H7 (cell line): ENCODE results near the gene TATDN3. TPM values are rescaled to one million over a fixed set of nuclear protein-coding genes. Genes with fewer than 3 reads are reported as not detected.
"Not testable (repeated sequence)": the region's sequence is repeated elsewhere in the genome, so short reads cannot be mapped to it uniquely, and the experiment has no call there.

ENCODE experiments used
- DNase-seq: peaks from one replicate; pipeline ENCODE4 v3.0.0; 2012
- H3K27me3 ChIP-seq: 2 replicates; pipeline ENCODE4 v1.6.0; 2011; ENCODE audit warnings: mild to moderate bottlenecking, low read length; ENCODE audit not compliant: control insufficient read depth, insufficient read depth
- H3K36me3 ChIP-seq: replicated peaks from 2 replicates; pipeline ENCODE4 v1.5.1; 2011; ENCODE audit warnings: low read length; ENCODE audit not compliant: control insufficient read depth, insufficient read depth
- H3K4me3 ChIP-seq: 2 replicates; pipeline ENCODE4 v1.5.1; 2011; ENCODE audit warnings: low read depth, mild to moderate bottlenecking, control low read depth, low read length, moderate library complexity; ENCODE audit not compliant: insufficient read depth
- total RNA-seq: library from RNA; depleted of rRNA; stranded (reverse); fragments of >200 nt; shearing (Covaris generic); gene quantifications from 2 replicates; pipeline ENCODE4 v1.2.3, GENCODE V29; 2014

TATDN3 gene
- total RNA-seq, 1 experiment from 2014 or later: 22.5 TPM

DNA sequence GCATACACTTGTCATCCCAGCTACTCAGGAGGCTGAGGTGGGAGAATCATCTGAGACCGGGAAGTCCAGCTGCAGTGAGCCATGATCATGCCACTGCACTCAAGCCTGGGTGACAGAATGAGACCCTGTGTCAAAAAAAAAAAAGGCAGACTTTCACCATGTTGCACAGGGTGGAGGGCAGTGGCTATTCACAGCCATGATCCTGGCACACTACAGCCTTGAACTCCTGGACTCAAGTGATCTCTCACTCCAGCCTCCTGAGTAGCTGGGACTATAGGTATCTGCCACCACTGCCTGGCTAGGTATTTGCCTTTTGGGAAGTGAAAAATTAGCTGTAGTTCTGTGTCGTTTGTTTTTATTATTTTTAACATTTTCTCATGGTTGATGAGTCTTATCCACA, 36.7 kb downstream of the TATDN3 start:
- DNase-seq: no peak
- Histone ChIP-seq H3K36me3 (no peaks in the 10 kb centered on the region), H3K4me3 (no peak overlapping the region), H3K27me3 (no peaks in the 10 kb centered on the region; the same call in 1 of the 2 replicates)

DNA sequence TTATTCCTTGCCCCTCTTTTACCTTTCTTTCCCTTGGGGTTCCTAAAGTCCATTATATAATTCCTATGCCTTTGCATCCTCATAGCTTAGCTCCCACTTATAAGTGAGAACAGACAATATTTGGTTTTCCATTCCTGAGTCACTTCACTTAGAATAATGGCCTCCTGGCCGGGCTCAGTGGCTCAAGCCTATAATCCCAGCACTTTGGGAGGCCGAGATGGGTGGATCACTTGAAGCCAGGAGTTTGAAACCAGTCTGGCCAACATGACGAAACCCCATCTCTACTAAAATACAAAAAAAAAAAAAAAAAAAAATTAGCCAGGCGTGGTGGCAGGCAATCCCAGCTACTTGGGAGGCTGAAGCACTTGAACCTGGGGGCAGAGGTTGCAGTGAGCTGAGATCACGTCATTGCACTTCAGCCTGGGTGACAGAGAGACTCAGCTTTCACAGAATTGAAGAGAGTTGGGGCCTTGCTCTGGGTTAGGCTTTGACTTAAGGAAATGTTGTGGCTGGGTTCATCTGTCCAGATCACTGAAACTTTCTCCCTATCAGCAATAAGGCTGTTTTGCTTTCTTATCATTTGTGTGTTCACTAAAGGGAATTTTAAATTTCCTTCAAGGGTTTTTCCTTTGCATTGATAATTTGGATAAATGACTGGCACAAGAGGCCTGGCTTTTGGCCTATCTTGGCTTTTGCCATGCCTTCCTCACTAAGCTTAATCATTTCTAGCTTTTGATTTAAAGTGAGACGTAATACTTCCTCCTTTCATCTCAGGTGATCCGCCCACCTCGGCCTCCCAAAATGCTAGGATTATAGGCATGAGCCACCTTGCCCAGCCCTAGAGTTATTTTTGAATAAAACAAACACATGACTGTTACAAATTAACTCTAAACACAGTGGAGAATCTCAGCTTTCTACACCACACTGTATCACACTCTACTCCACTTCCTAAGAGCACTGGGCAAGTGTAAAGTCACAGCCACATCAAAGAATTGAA, 41.8 kb downstream of the TATDN3 start:
- not testable (repeated sequence) for H3K4me3 ChIP-seq, DNase-seq

DNA sequence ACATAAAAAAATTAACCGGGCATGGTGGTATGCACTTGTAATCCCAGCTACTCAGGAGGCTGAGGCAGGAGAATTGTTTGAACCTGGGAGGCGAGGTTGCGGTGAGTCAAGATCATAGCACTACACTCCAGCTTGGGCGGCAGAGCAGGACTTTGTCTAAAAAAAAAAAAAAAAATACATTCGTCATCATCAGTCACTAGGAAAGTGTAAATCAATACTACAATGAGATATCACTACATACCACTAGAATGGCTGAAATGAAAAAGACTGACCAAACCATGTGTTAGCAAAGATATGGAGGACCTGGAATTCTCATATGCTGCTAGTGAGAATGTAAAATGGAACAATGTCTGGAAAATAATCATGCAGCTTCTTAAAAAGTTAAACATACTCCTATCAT, 46.5 kb downstream of the TATDN3 start:
- Histone ChIP-seq H3K27me3 (no peaks in the 10 kb centered on the region), H3K4me3 (no peak overlapping the region), H3K36me3 (no peaks in the 10 kb centered on the region)
- no peak for DNase-seq

More for the DNA sequence above, 41.8 kb downstream of the TATDN3 start:
- H3K36me3 ChIP-seq, H3K27me3 ChIP-seq: not testable (repeated sequence)

DNA sequence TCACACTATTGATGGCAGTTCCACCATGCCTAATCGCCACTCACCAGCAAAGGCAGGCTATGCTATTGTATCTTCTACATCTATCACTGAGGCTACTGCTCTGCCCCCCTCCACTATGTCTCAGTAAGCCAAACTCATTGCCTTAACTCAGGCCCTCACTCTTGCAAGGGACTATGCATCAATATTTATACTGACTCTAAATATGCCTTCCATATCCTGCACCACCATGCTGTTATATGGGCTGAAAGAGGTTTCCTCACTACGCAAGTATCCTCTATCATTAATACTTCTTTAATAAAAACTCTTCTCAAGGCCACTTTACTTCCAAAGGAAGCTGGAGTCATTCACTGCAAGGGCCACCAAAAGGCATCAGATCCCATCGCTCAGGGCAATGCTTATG, 52.8 kb downstream of the TATDN3 start:
- H3K4me3 ChIP-seq, DNase-seq, H3K27me3 ChIP-seq, H3K36me3 ChIP-seq: not testable (repeated sequence)

GRCh38 chr1:212847549-212847948, 55.9 kb downstream of the TATDN3 start, which contains the start of gene SPATA45:
TSS of gene SPATA45 (minus strand) at chr1:212847649. CDS start at chr1:212836149, 11,500 bp downstream.
- Histone ChIP-seq H3K27me3 (no peaks in the 10 kb centered on the region), H3K4me3 (no peak within 1 kb of the TSS), H3K36me3 (no peaks in the 10 kb centered on the region)
- no peak for DNase-seq

- peak; percentile 68 for DNase-seq
- no peaks in the 10 kb centered on the region; the same call in 1 of the 2 replicates for H3K36me3 ChIP-seq
- no peaks in the 10 kb centered on the region for H3K27me3 ChIP-seq
- H3K4me3 ChIP-seq: no peak overlapping the region
Measured at GRCh38 chr1:212852105-212852688, 60.5 kb downstream of the TATDN3 start.

DNA sequence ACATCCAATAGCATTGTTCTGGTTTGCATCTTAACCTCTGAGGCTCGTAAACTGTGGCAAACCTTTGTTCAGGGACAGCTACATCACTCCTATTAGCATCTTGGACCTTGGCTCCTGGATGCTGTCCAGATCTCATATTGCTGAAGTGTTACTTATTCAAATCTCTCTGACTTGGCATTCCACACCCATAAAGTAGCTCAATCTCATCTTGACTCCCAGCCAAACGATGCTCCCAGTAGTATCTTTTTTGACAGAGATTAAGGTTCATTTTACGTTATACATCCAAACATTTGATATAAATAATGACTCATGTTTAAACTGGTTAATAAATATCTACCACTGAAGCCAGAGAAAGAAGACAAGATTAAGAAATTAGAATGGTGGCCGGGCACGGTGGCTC, 62.0 kb downstream of the TATDN3 start:
- no peak for DNase-seq
- no peak overlapping the region for H3K4me3 ChIP-seq
- H3K27me3 ChIP-seq: no peaks in the 10 kb centered on the region
- H3K36me3 ChIP-seq: no peaks in the 10 kb centered on the region; the same call in 1 of the 2 replicates

DNA sequence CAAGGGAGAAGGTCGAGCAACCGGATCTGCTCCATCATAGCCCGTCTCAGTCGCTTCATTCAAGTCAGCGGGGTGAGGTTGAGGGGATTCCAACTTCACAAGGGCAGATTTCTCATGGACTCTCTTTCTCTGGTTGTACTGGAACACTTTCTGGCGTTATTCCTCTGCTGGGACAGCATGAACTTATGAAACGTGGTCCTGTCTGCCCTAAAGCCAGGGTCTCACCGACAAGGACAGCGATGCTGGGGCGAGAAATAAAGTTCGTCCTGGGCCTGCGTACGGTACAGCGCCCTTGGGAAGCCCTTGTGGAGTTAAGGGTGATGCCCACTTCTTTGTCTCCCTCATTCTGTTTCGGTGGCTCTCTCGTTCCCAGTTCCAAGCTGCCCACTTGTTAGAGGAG, 65.1 kb downstream of the TATDN3 start:
- H3K4me3 ChIP-seq: peak overlapping the region; percentile 9; the same call in 1 of the 2 replicates
- peaks cover 5% of the 10 kb centered on the region for H3K36me3 ChIP-seq
- no peaks in the 10 kb centered on the region for H3K27me3 ChIP-seq
- no peak for DNase-seq

- Histone ChIP-seq H3K36me3 (peaks cover 6% of the 10 kb centered on the region), H3K27me3 (no peaks in the 10 kb centered on the region), H3K4me3 (peak within 1 kb of the TSS; percentile 98)
- DNase-seq: peak; percentile 97
Measured at GRCh38 chr1:212857992-212858460, 66.3 kb downstream of the TATDN3 start, which contains the start of gene FLVCR1. TSS of gene FLVCR1 (plus strand) at chr1:212858275. CDS start at chr1:212858453, 178 bp downstream.

DNA sequence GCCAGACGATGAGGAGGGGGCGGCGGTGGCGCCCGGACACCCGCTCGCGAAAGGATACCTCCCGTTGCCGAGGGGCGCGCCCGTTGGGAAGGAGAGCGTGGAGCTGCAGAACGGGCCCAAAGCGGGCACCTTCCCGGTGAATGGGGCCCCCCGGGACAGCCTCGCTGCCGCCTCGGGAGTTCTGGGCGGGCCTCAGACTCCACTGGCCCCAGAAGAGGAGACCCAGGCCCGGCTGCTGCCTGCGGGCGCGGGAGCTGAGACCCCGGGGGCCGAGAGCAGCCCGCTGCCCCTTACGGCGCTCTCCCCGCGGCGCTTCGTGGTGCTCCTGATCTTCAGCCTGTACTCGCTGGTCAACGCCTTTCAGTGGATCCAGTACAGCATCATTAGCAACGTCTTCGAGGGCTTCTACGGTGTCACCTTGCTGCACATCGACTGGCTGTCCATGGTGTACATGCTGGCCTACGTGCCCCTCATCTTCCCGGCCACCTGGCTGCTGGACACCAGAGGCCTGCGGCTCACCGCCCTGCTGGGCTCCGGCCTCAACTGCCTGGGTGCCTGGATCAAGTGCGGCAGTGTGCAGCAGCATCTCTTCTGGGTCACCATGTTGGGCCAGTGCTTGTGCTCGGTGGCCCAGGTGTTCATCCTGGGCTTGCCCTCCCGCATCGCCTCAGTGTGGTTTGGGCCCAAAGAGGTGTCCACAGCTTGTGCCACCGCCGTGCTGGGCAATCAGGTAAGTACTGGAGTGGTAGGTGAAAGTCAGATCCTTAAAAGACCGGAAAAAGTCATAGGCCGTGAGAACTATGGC, 67.0 kb downstream of the TATDN3 start:
- Histone ChIP-seq H3K36me3 (peaks cover 6% of the 10 kb centered on the region), H3K27me3 (no peaks in the 10 kb centered on the region), H3K4me3 (peak overlapping the region; percentile 98)
- no peak for DNase-seq

DNA sequence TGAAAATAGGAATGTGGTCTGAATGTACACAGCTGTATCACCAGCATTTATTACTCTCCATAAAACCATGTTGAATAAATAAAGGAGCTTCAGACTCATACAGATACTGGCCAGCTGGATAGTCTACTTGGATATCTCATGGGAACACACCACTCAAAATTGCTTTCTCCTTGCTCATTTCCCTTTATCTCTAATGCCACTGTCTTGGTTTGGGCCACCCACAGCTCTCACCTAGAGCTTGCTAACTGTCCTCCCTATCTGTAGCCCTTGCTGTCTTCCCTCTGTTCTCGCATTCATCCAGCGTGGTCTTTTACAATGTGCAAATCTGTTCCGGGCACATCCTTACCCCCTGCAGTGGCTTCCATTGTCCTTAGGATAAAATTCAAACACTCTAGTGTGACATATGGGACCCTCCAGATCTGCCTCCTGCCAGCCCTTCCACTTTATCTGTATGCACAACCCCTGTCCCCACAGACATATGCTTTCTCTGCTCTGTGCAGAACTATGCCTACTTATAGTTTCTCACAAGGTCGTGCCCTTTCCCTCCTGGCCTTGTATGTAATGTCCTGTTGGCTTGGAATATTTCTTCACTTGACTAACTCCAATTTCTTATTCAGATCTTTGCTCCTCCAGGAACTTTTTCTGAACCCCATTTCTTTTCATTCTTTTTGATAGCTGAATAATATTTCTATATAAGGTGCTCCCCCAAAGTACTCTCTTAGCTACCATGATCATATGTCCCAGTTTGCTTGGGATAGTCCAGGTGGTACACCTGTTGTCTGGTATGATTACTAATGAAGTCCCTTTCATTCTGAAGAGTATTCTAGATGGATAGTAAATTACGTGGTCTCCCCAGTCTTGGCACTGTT, 69.3 kb downstream of the TATDN3 start:
- Histone ChIP-seq H3K4me3 (peak overlapping the region; percentile 98), H3K36me3 (peaks cover 12% of the 10 kb centered on the region), H3K27me3 (no peaks in the 10 kb centered on the region)
- DNase-seq: peak; percentile 43

GRCh38 chr1:212862111-212862690, 70.5 kb downstream of the TATDN3 start:
- no peaks in the 10 kb centered on the region for H3K27me3 ChIP-seq
- peaks cover 12% of the 10 kb centered on the region for H3K36me3 ChIP-seq
- H3K4me3 ChIP-seq: peak overlapping the region; percentile 8; the same call in 1 of the 2 replicates
- no peak for DNase-seq

DNA sequence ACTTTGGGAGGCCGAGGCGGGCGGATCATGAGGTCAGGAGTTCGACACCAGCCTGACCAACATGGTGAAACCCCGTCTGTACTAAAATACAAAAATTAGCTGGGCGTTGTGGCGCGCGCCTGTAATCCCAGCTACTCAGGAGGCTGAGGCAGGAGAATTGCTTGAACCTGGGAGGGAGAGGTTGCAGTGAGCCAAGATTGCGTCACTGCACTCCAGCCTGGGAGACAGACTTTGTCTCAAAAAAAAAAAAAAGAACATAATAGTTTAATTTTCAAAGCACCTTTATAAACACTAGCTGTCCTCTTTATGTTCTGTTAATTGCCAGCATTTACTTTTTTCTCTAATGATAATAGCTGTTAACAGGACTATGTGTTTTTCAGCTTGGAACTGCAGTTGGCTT, 71.7 kb downstream of the TATDN3 start:
- not testable (repeated sequence) for H3K27me3 ChIP-seq, H3K4me3 ChIP-seq, DNase-seq
- H3K36me3 ChIP-seq: peaks cover 15% of the 10 kb centered on the region
